ENCODE measurements around the gene TIAL1.

Gene TIAL1

DNA sequence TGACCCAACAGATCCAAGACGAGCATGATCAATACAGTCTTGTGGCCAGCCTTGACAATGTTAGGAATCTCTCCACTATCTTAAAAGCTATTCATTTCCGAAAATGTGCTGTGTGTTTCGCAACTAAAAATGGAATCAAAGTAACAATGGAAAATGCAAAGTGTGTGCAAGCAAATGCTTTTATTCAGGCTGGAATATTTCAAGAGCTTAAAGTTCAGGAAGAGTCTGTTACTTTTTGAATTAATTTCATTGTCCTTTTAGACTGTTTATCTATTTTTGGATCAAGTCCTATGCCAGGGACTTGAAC, 24.3 kb upstream of the TIAL1 start:
- TF ChIP-seq ZFX (IDR thresholded peaks at IDR 0.05): no peak
- TF ChIP-seq, protein P1, sequence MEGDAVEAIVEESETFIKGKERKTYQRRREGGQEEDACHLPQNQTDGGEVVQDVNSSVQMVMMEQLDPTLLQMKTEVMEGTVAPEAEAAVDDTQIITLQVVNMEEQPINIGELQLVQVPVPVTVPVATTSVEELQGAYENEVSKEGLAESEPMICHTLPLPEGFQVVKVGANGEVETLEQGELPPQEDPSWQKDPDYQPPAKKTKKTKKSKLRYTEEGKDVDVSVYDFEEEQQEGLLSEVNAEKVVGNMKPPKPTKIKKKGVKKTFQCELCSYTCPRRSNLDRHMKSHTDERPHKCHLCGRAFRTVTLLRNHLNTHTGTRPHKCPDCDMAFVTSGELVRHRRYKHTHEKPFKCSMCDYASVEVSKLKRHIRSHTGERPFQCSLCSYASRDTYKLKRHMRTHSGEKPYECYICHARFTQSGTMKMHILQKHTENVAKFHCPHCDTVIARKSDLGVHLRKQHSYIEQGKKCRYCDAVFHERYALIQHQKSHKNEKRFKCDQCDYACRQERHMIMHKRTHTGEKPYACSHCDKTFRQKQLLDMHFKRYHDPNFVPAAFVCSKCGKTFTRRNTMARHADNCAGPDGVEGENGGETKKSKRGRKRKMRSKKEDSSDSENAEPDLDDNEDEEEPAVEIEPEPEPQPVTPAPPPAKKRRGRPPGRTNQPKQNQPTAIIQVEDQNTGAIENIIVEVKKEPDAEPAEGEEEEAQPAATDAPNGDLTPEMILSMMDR (conservative IDR thresholded peaks at IDR 0.05): no peak
- H3K27ac ChIP-seq: no peak overlapping the region

DNA sequence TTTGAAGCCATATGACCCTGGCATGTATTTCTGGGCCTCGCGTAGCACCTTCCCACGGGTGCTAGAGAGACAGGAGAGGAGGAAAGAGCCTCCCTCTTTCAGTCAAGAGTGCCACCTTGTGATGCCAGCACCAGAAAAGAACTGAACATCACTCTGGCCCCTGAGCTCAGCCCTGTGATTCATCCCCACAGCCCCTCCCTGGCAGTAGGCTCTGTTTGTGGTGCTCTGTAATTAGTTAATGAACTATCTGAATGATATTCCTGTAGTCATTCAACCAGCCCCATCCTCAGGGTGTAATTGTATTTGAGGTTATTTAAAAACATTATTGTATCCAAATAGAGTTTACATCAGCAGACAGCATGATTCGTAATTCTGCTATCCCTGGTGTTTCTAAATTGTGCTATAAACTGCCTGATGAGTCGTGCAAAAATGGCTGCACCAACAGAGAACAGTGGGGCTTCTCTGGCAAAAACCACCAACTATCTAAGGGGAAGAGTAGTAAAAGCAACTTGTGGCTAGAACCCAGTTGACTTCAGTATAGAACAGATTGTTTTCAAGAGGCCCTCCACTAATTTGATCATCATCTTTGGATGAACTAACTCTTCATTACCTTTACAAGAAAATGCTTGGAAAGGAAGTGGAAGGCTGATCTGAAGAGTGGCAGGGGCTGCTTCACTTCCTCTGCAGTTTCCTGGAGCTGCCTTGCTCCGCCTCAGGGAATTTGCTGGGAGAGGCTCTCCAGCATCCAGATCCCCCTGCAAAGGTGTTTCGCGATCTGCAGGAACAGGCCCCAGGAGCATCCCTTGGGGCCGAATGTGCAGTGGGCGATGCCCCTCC, 23.7 kb upstream of the TIAL1 start:
- no peak overlapping the region for H3K27ac ChIP-seq
- TF ChIP-seq, protein P1 (conservative IDR thresholded peaks at IDR 0.05): no peak
- TF ChIP-seq ZFX (IDR thresholded peaks at IDR 0.05): no peak

DNA sequence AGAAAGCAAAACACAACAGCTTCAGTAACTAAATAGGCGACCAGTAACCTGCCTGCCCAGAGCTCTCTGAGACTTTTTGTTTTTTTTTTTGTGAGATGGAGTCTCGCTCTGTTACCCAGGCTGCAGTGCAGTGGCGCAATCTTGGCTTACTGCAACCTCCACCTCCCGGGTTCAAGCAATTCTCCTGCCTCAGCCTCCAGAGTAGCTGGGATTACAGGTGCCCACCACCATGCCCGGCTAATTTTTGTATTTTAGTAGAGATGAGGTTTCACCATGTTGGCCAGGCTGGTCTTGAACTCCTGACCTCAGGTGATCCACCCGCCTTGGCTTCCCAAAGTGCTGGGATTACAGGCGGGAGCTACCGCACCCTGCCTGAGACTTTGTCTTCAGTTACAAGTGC, 23.0 kb upstream of the TIAL1 start:
- H3K27ac ChIP-seq: peak overlapping the region; percentile 31; the same call in 1 of the 2 replicates

DNA sequence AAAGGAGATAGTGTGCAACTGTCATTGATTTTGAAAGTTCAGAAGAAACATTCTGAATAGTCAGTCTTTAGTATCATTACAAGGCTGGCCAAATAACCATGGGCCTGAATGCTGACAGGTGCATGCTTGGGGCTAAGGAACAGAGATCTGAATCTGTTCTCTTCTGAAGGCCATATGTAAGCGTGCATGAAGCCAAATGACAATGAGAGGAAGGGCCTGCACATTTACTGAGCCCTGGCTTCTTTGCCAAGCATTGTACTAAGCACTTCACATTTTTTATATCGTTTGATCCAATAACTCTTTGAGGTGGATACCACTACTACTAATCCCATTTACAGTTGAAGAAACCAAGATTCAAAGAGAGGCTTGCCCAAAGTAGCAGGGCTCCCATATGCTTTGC, 22.5 kb upstream of the TIAL1 start:
- H3K27ac ChIP-seq: peak overlapping the region; percentile 31; the same call in 1 of the 2 replicates
- TF ChIP-seq ZFX (IDR thresholded peaks at IDR 0.05): no peak
- TF ChIP-seq, protein P1 (conservative IDR thresholded peaks at IDR 0.05): no peak

DNA sequence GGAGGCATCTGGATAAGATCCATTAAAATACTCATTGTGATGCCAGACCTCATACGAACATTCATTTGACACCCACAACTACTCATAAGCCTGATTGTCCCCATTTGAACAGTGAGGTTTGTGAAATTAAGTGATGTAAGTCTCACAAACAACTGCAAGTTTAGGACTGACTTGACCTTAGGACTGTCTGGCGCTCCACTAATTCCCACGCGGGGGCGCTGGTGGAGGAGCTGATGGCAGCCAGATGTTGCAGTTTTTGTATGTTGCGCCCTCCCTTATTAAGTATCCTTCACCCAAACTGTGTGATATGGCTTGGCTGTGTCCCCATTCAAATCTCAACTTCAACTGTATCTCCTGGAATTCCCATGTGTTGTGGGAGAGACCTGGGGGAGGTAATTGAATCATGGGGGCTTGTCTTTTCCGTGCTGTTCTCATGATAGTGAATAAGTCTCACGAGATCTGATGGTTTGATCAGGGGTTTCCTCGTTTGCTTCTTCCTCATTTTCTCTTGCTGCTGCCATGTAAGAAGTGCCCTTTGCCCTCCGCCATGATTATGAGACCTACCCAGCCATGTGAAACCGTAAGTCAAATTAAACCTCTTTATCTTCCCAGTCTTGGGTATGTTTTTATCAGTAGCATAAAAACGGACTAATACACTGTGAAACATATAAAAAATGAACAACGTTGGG, 20.3 kb upstream of the TIAL1 start:
- no peak overlapping the region for H3K27ac ChIP-seq
- no peak for TF ChIP-seq ZFX (IDR thresholded peaks at IDR 0.05)
- TF ChIP-seq, protein P1 (conservative IDR thresholded peaks at IDR 0.05): no peak

DNA sequence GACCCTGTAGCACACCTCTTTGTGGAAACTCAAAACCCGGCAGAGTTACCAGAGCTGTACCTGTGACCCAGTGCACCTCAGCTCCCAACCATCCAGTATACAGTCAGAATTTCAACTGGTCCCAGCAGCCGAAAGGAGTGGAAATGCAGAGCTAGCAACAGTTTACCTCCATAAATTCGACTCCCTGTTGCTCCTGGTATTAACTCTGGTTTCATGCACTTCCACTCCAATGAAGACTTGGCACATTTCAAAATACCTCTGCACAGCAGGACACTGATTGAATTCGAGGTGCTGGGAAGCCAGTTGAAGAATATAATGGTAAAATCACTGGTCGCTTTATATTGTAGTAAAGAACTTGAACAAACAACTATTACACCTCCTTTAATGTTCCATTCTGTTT, 17.9 kb upstream of the TIAL1 start:
- TF ChIP-seq, protein P1 (conservative IDR thresholded peaks at IDR 0.05): no peak
- no peak overlapping the region for H3K27ac ChIP-seq

DNA sequence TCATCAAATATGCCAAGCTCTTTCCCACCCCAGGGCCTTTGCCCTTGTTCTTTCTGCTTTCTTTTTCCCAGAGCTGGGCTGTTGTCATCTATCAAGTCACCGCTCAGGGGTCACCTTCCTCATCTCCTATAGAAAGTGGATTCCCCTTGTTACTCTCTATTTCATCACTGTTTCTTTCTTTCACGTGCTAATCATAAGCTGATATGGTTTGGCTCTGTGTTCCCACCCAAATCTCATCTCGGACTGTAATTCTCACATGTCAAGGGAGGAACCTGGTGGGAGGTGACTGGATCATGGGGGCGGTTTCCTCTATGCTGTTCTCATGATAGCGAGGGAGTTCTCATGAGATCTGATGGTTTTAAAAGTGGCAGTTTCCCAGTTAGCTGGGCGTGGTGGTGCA, 17.0 kb upstream of the TIAL1 start:
- TF ChIP-seq ZFX (IDR thresholded peaks at IDR 0.05): no peak
- TF ChIP-seq, protein P1 (conservative IDR thresholded peaks at IDR 0.05): no peak
- no peak overlapping the region for H3K27ac ChIP-seq

Data from C4-2B (cell line).